Activated naive CD4-positive, alpha-beta T cell treated with anti-CD3 and anti-CD28 coated beads, Interleukin-2, amount 50 U/mL, for 24 hours (primary cell): ENCODE measurements around the gene GALNT9.

Experiments
- H3K27ac Mint-ChIP-seq: one replicate; pipeline ENCODE4 v1.8.0; 2021; ENCODE audit warnings: mild to moderate bottlenecking, mixed read lengths
- H3K27me3 Mint-ChIP-seq: one replicate; pipeline ENCODE4 v1.8.0; 2021; ENCODE audit warnings: mixed read lengths
- H3K36me3 Mint-ChIP-seq: one replicate; pipeline ENCODE4 v1.8.0; 2021; ENCODE audit warnings: mixed read lengths
- H3K4me1 Mint-ChIP-seq: one replicate; pipeline ENCODE4 v1.8.0; 2021; ENCODE audit warnings: mixed read lengths
- H3K4me3 Mint-ChIP-seq: one replicate; pipeline ENCODE4 v1.8.0; 2021; ENCODE audit warnings: mild to moderate bottlenecking, mixed read lengths
- H3K9me3 Mint-ChIP-seq: one replicate; pipeline ENCODE4 v1.8.0; 2021; ENCODE audit warnings: mixed read lengths

Gene GALNT9

GRCh38 chr12:132317233-132317938 is 12.0 kb downstream of the GALNT9 start:
- Mint-ChIP-seq H3K36me3 (no peaks in the 10 kb centered on the region), H3K27me3 (peaks cover 5% of the 10 kb centered on the region), H3K9me3 (no peaks in the 10 kb centered on the region), H3K4me1 (no peaks in the 10 kb centered on the region), H3K4me3 (no peak overlapping the region), H3K27ac (peak overlapping the region; percentile 70)

GRCh38 chr12:132316497-132317232 is 12.7 kb downstream of the GALNT9 start:
- Mint-ChIP-seq H3K4me3 (no peak overlapping the region), H3K4me1 (no peaks in the 10 kb centered on the region), H3K9me3 (no peaks in the 10 kb centered on the region), H3K36me3 (no peaks in the 10 kb centered on the region), H3K27ac (no peak overlapping the region), H3K27me3 (peaks cover 5% of the 10 kb centered on the region)

GRCh38 chr12:132315951-132316350 is 13.4 kb downstream of the GALNT9 start:
- Mint-ChIP-seq H3K36me3 (no peaks in the 10 kb centered on the region), H3K27ac (no peak overlapping the region), H3K4me1 (no peaks in the 10 kb centered on the region), H3K27me3 (peaks cover 3% of the 10 kb centered on the region), H3K9me3 (no peaks in the 10 kb centered on the region), H3K4me3 (no peak overlapping the region)

- Mint-ChIP-seq H3K36me3 (no peaks in the 10 kb centered on the region), H3K4me3 (no peak overlapping the region), H3K27ac (no peak overlapping the region), H3K4me1 (no peaks in the 10 kb centered on the region), H3K9me3 (no peaks in the 10 kb centered on the region), H3K27me3 (peaks cover 3% of the 10 kb centered on the region)
These were observed 13.9 kb downstream of the GALNT9 start for GRCh38 chr12:132315507-132315906.

- no peaks in the 10 kb centered on the region for H3K4me1 Mint-ChIP-seq
- H3K27ac Mint-ChIP-seq, result no peak overlapping the region
- H3K36me3 Mint-ChIP-seq, result no peaks in the 10 kb centered on the region
- no peak overlapping the region for H3K4me3 Mint-ChIP-seq
- H3K9me3 Mint-ChIP-seq, result no peaks in the 10 kb centered on the region
- peaks cover 2% of the 10 kb centered on the region for H3K27me3 Mint-ChIP-seq
These were observed 14.7 kb downstream of the GALNT9 start for GRCh38 chr12:132314516-132315233.

- Mint-ChIP-seq H3K4me3 (no peak overlapping the region), H3K27me3 (peaks cover 2% of the 10 kb centered on the region), H3K36me3 (no peaks in the 10 kb centered on the region), H3K4me1 (no peaks in the 10 kb centered on the region), H3K27ac (no peak overlapping the region), H3K9me3 (no peaks in the 10 kb centered on the region)
These were observed 15.4 kb downstream of the GALNT9 start for GRCh38 chr12:132314035-132314434.

GRCh38 chr12:132313182-132313581 is 16.2 kb downstream of the GALNT9 start:
- Mint-ChIP-seq H3K36me3 (no peaks in the 10 kb centered on the region), H3K9me3 (no peaks in the 10 kb centered on the region), H3K27ac (no peak overlapping the region), H3K27me3 (peaks cover 2% of the 10 kb centered on the region), H3K4me1 (no peaks in the 10 kb centered on the region), H3K4me3 (no peak overlapping the region)

- H3K9me3 Mint-ChIP-seq, result no peaks in the 10 kb centered on the region
- no peaks in the 10 kb centered on the region for H3K4me1 Mint-ChIP-seq
- H3K27me3 Mint-ChIP-seq, result peaks cover 3% of the 10 kb centered on the region
- no peak overlapping the region for H3K27ac Mint-ChIP-seq
- H3K4me3 Mint-ChIP-seq, result no peak overlapping the region
- no peaks in the 10 kb centered on the region for H3K36me3 Mint-ChIP-seq
These were observed 16.9 kb downstream of the GALNT9 start for GRCh38 chr12:132312516-132312915.

GRCh38 chr12:132311201-132311915 is 18.0 kb downstream of the GALNT9 start:
- no peaks in the 10 kb centered on the region for H3K36me3 Mint-ChIP-seq

GRCh38 chr12:132310181-132311040 is 19.0 kb downstream of the GALNT9 start:
- no peaks in the 10 kb centered on the region for H3K4me1 Mint-ChIP-seq
- peaks cover 4% of the 10 kb centered on the region for H3K27me3 Mint-ChIP-seq
- H3K36me3 Mint-ChIP-seq, result no peaks in the 10 kb centered on the region
- no peak overlapping the region for H3K4me3 Mint-ChIP-seq
- H3K27ac Mint-ChIP-seq, result no peak overlapping the region
- no peaks in the 10 kb centered on the region for H3K9me3 Mint-ChIP-seq

More at GRCh38 chr12:132311201-132311915, 18.0 kb downstream of the GALNT9 start:
- Mint-ChIP-seq H3K27ac (no peak overlapping the region), H3K4me3 (no peak overlapping the region), H3K4me1 (no peaks in the 10 kb centered on the region), H3K27me3 (peaks cover 4% of the 10 kb centered on the region), H3K9me3 (no peaks in the 10 kb centered on the region)

GRCh38 chr12:132309596-132310086 is 19.7 kb downstream of the GALNT9 start:
- Mint-ChIP-seq H3K27ac (no peak overlapping the region), H3K9me3 (no peaks in the 10 kb centered on the region), H3K27me3 (peaks cover 4% of the 10 kb centered on the region), H3K36me3 (no peaks in the 10 kb centered on the region), H3K4me3 (no peak overlapping the region), H3K4me1 (no peaks in the 10 kb centered on the region)

GRCh38 chr12:132308853-132309595 is 20.4 kb downstream of the GALNT9 start:
- Mint-ChIP-seq H3K4me1 (no peaks in the 10 kb centered on the region), H3K4me3 (no peak overlapping the region), H3K36me3 (no peaks in the 10 kb centered on the region), H3K27me3 (peaks cover 4% of the 10 kb centered on the region), H3K27ac (no peak overlapping the region), H3K9me3 (no peaks in the 10 kb centered on the region)

GRCh38 chr12:132307976-132308852 is 21.2 kb downstream of the GALNT9 start:
- Mint-ChIP-seq H3K36me3 (no peaks in the 10 kb centered on the region), H3K4me1 (no peaks in the 10 kb centered on the region), H3K27me3 (peaks cover 4% of the 10 kb centered on the region), H3K27ac (no peak overlapping the region), H3K9me3 (no peaks in the 10 kb centered on the region), H3K4me3 (no peak overlapping the region)
